ENCODE data around the gene ITIH5.

DNA sequence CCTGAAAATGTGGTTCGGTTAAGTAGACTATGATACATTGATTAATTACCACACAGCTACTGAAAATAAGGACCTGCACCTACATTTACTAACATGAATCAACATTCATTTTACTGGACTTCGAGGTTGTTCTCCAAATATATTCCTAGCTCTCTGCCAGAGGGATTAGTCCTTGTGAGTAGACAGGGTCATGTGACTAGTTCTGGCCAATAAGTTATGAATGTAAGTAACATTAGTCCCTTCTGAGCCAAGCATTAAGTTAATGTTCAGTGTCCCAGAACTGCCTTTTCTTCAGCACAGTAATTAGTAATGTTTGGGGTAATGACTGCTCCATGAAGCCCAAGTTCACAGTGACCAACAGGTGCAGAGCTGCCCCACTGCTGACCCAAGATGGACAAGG lies 9.2 kb downstream of the ITIH5 start:
- TF ChIP-seq, protein P1, sequence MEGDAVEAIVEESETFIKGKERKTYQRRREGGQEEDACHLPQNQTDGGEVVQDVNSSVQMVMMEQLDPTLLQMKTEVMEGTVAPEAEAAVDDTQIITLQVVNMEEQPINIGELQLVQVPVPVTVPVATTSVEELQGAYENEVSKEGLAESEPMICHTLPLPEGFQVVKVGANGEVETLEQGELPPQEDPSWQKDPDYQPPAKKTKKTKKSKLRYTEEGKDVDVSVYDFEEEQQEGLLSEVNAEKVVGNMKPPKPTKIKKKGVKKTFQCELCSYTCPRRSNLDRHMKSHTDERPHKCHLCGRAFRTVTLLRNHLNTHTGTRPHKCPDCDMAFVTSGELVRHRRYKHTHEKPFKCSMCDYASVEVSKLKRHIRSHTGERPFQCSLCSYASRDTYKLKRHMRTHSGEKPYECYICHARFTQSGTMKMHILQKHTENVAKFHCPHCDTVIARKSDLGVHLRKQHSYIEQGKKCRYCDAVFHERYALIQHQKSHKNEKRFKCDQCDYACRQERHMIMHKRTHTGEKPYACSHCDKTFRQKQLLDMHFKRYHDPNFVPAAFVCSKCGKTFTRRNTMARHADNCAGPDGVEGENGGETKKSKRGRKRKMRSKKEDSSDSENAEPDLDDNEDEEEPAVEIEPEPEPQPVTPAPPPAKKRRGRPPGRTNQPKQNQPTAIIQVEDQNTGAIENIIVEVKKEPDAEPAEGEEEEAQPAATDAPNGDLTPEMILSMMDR (IDR thresholded peaks at IDR 0.05; ENCODE audit: insufficient read depth, low read depth, low read length) = no peak
- no peak for TF ChIP-seq EZH2 (IDR thresholded peaks at IDR 0.05; ENCODE audit: insufficient read depth, low read length)
